ENCODE data around the gene SLC13A2. TPM values are rescaled to one million over a fixed set of nuclear protein-coding genes. Genes with fewer than 3 reads are reported as not detected.
"Not testable (repeated sequence)": the region's sequence is repeated elsewhere in the genome, so short reads cannot be mapped to it uniquely, and the experiment has no call there.

The SLC13A2 gene, protein sequence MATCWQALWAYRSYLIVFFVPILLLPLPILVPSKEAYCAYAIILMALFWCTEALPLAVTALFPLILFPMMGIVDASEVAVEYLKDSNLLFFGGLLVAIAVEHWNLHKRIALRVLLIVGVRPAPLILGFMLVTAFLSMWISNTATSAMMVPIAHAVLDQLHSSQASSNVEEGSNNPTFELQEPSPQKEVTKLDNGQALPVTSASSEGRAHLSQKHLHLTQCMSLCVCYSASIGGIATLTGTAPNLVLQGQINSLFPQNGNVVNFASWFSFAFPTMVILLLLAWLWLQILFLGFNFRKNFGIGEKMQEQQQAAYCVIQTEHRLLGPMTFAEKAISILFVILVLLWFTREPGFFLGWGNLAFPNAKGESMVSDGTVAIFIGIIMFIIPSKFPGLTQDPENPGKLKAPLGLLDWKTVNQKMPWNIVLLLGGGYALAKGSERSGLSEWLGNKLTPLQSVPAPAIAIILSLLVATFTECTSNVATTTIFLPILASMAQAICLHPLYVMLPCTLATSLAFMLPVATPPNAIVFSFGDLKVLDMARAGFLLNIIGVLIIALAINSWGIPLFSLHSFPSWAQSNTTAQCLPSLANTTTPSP
- polyA plus RNA-seq = not detected

DNA sequence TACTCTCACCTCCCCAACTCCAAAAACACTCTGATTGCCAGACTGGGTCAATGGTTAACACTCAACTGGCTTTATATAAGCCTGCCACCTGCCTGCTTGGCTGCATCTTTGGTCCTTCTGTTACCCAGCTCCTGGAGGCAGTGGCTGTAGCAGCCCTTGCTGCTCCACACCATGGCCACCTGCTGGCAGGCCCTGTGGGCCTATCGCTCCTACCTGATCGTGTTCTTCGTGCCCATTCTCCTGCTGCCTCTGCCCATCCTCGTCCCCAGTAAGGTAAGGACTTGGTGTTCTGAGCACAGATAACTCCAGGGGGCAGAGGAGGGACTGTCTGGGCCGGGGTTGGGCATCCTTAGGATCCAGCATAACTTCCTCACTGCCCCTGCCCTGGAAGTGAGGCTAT, at the start of gene SLC13A2:
TSS of gene SLC13A2 (plus strand) at position 103 of the 400 bp plus-strand sequence. CDS start at position 172, 69 bp downstream.
- H3K27me3 Mint-ChIP-seq (ENCODE audit: low read depth in 3 of 3) = peaks cover 0 to 5% (median 4%) of the 10 kb centered on the region in 3 donors
- no peak within 1 kb of the TSS for H3K27ac Mint-ChIP-seq
- no peak within 1 kb of the TSS for H3K4me3 Mint-ChIP-seq
- no peaks in the 10 kb centered on the region for H3K36me3 Mint-ChIP-seq
- peaks cover 0 to 6% of the 10 kb centered on the region in 2 donors for H3K4me1 Mint-ChIP-seq
- DNase-seq = no peak
- no peaks in the 10 kb centered on the region for H3K9me3 Mint-ChIP-seq

DNA sequence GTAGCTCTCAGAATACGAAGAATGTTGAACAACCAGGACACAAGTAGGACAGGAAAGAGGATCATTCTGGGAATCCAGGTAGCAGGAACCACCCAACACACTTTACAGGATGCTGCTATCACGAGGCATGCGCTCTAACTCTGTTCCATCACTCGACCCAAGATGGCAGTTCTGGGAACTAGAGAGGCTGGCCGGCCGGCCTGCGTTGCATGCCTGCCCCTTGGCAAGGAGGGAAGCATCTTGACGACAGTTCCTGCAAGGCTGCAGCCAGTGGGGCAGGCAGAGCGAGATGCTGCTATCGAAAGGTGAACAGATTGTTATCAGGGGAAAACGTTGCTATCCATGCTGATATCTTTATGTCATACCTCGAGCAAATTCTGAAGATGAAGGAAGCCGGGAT, 48.2 kb upstream of the SLC13A2 start:
- Mint-ChIP-seq H3K27ac (no peak overlapping the region), H3K4me3 (no peak overlapping the region), H3K27me3 (ENCODE audit: low read depth in 3 of 3) (peaks cover 2 to 4% (median 3%) of the 10 kb centered on the region in 3 donors), H3K9me3 (no peaks in the 10 kb centered on the region), H3K36me3 (no peaks in the 10 kb centered on the region), H3K4me1 (no peaks in the 10 kb centered on the region)
- no peak for DNase-seq

- Mint-ChIP-seq H3K4me3 (no peak overlapping the region), H3K36me3 (no peaks in the 10 kb centered on the region), H3K4me1 (no peaks in the 10 kb centered on the region), H3K27me3 (ENCODE audit: low read depth in 3 of 3) (peaks cover 4 to 6% (median 4%) of the 10 kb centered on the region in 3 donors), H3K9me3 (no peaks in the 10 kb centered on the region), H3K27ac (no peak overlapping the region)
- DNase-seq = no peak
Observed at GRCh38 chr17:28426081-28426519, 47.3 kb upstream of the SLC13A2 start.

GRCh38 chr17:28427371-28427770, 46.1 kb upstream of the SLC13A2 start:
- no peaks in the 10 kb centered on the region for H3K4me1 Mint-ChIP-seq
- H3K36me3 Mint-ChIP-seq = no peaks in the 10 kb centered on the region
- no peak for DNase-seq
- H3K4me3 Mint-ChIP-seq = no peak overlapping the region
- peaks cover 4 to 11% (median 6%) of the 10 kb centered on the region in 3 donors for H3K27me3 Mint-ChIP-seq (ENCODE audit: low read depth in 3 of 3)
- H3K27ac Mint-ChIP-seq = no peak overlapping the region
- no peaks in the 10 kb centered on the region for H3K9me3 Mint-ChIP-seq

DNA sequence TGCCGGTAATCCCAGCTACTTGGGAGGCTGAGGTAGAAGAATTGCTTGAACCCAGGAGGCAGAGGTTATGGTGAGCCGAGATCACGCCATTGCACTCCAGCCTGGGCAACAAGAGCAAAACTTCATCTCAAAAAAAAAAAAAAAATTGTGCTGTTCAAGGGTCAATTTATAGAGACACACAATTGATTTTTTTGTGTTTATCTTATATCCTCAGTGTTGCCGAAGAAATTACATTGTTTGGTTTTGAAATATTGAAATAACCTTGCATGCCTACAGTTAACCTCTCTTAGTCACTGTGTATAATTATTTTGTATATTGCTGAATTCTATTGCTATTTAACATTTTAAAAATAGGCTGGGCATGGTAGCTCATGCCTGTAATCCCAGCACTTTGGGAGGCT, 45.5 kb upstream of the SLC13A2 start:
- DNase-seq, H3K9me3 Mint-ChIP-seq, H3K36me3 Mint-ChIP-seq, H3K4me3 Mint-ChIP-seq, H3K27ac Mint-ChIP-seq, H3K4me1 Mint-ChIP-seq: not testable (repeated sequence)
- peaks cover 4 to 14% (median 6%) of the 10 kb centered on the region in 3 donors for H3K27me3 Mint-ChIP-seq (ENCODE audit: low read depth in 3 of 3)

DNA sequence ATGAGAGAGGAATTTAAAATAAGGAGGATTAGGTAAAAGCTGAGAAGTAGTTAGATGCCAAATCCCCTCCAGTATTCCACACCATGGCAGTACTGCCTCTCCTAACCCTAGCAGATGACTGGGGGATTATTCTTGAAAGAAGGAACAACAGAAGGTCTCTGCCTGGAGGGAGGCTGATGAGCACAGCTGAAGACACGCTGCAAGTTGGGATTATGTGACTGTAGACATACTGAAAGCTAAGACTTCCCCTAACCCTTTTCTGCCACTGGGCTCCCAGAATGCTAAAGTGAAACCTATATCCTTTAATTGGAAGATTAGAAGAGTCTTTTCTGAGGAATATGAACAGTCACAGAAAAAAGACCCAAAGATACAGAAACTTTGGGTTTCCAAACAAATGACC, 39.7 kb upstream of the SLC13A2 start:
- Mint-ChIP-seq H3K36me3 (no peaks in the 10 kb centered on the region), H3K27ac (no peak overlapping the region), H3K27me3 (ENCODE audit: low read depth in 3 of 3) (peaks cover 2 to 20% (median 6%) of the 10 kb centered on the region in 3 donors), H3K4me3 (no peak overlapping the region), H3K9me3 (no peaks in the 10 kb centered on the region), H3K4me1 (no peaks in the 10 kb centered on the region)
- DNase-seq = no peak

DNA sequence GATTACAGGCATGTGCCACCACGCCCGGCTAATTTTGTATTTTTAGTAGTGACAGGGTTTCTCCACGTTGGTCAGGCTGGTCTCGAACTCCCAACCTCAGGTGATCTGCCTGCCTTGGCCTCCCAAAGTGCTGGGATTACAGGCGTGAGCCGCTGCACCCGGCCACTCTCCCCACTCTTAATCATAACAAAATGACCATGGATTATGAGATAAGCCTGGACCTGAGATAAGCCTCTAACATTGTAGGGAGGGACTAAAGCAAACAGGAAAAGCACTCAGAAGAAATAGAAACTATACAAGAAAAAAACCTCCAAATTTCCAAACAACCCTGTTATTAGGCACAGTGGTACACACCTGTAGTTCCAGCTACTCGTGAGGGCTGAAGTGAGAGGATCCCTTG, 39.1 kb upstream of the SLC13A2 start:
- not testable (repeated sequence) for H3K9me3 Mint-ChIP-seq, H3K4me1 Mint-ChIP-seq, H3K4me3 Mint-ChIP-seq, H3K27ac Mint-ChIP-seq, DNase-seq, H3K36me3 Mint-ChIP-seq
- H3K27me3 Mint-ChIP-seq (ENCODE audit: low read depth in 3 of 3) = peaks cover 2 to 22% (median 6%) of the 10 kb centered on the region in 3 donors

DNA sequence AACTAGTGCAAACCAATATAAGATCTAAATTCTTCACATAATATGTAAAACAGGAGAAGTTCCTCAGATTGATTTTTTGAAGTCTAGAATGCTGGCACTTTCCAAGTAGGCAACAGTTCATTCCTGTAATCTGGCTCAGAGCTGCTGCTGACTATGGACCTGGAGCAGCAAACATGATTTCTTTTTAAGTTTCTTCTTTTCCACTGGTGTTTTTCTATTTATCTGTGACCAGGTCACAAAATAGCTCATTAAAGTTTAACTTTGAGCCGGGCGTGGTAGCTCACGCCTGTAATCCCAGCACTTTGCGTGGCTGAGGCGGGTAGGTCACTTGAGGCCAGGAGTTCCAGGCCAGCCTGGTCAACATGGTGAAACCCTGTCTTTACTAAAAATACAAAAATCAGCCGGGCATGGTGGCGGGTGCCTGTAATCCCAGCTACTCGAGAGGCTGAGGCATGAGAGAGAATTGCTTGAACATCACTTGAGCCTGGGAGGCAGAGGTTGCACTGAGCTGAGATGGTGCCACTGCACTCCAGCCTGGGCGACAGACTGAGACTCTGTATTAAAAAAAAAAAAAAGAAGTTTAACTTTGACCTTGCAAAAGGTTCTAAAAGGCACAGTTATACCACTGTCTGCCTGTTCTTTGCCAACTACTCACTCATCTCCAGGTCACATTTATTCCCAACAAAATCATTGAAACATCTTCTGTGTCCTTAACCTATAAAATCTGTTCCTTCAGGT, 29.4 kb upstream of the SLC13A2 start:
- Mint-ChIP-seq H3K36me3 (no peaks in the 10 kb centered on the region), H3K27me3 (ENCODE audit: low read depth in 3 of 3) (peaks cover 5 to 6% (median 5%) of the 10 kb centered on the region in 3 donors), H3K4me3 (no peak overlapping the region), H3K4me1 (no peaks in the 10 kb centered on the region), H3K27ac (no peak overlapping the region), H3K9me3 (no peaks in the 10 kb centered on the region)
- no peak for DNase-seq

DNA sequence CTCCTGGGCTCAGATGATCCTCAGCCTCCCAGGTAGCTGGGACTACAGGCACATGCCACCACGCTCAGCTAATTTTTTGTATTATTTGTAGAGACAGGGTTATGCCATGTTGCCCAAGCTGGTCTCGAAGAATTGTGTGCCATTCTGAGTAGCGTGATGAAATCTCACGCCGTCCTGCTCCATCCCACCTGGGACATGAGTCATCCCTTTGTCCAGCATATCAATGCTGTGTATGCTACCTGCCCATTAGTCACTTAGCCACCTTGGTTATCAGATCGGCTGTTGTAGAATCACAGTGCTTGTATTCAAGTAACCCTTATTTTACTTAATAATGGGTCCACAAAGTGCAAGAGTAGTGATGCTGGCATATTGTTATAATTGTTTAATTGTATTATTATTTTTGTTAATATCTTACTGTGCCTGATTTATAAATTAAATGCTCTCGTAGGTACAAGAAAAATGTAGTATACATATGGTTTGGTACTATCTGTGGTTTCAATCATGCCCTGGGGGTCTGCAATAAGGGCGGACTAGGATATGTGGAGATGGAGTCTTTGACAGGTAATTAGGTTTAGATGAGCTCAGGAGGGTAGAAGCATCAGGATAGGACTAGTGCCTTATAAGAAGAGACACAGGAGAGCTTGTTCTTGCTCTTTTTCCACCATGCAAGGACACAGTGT, 26.6 kb upstream of the SLC13A2 start:
- H3K36me3 Mint-ChIP-seq = no peaks in the 10 kb centered on the region
- no peak overlapping the region for H3K27ac Mint-ChIP-seq
- no peaks in the 10 kb centered on the region for H3K9me3 Mint-ChIP-seq
- no peaks in the 10 kb centered on the region for H3K4me1 Mint-ChIP-seq
- H3K4me3 Mint-ChIP-seq = no peak overlapping the region
- DNase-seq = no peak
- H3K27me3 Mint-ChIP-seq (ENCODE audit: low read depth in 3 of 3) = peaks cover 5 to 12% (median 9%) of the 10 kb centered on the region in 3 donors

- DNase-seq = no peak
- H3K4me1 Mint-ChIP-seq = no peaks in the 10 kb centered on the region
- H3K27ac Mint-ChIP-seq = no peak overlapping the region
- no peak overlapping the region for H3K4me3 Mint-ChIP-seq
- H3K9me3 Mint-ChIP-seq = no peaks in the 10 kb centered on the region
- no peaks in the 10 kb centered on the region for H3K36me3 Mint-ChIP-seq
- H3K27me3 Mint-ChIP-seq (ENCODE audit: low read depth in 3 of 3) = peaks cover 5 to 12% (median 10%) of the 10 kb centered on the region in 3 donors
Observed at GRCh38 chr17:28447396-28447760, 26.1 kb upstream of the SLC13A2 start.

GRCh38 chr17:28449859-28450258, 23.6 kb upstream of the SLC13A2 start:
- DNase-seq = no peak
- Mint-ChIP-seq H3K4me1 (no peaks in the 10 kb centered on the region), H3K27me3 (ENCODE audit: low read depth in 3 of 3) (peaks cover 2 to 12% (median 9%) of the 10 kb centered on the region in 3 donors), H3K4me3 (no peak overlapping the region), H3K9me3 (no peaks in the 10 kb centered on the region), H3K27ac (no peak overlapping the region), H3K36me3 (no peaks in the 10 kb centered on the region)

- no peaks in the 10 kb centered on the region for H3K4me1 Mint-ChIP-seq
- peaks cover 0 to 3% (median 0%) of the 10 kb centered on the region in 6 donors for H3K9me3 Mint-ChIP-seq
- H3K36me3 Mint-ChIP-seq = no peaks in the 10 kb centered on the region
- peaks cover 3 to 7% (median 3%) of the 10 kb centered on the region in 3 donors for H3K27me3 Mint-ChIP-seq (ENCODE audit: low read depth in 3 of 3)
- no peak overlapping the region for H3K4me3 Mint-ChIP-seq
- DNase-seq = no peak
- H3K27ac Mint-ChIP-seq = no peak overlapping the region
Observed at GRCh38 chr17:28457890-28458289, 15.6 kb upstream of the SLC13A2 start.

DNA sequence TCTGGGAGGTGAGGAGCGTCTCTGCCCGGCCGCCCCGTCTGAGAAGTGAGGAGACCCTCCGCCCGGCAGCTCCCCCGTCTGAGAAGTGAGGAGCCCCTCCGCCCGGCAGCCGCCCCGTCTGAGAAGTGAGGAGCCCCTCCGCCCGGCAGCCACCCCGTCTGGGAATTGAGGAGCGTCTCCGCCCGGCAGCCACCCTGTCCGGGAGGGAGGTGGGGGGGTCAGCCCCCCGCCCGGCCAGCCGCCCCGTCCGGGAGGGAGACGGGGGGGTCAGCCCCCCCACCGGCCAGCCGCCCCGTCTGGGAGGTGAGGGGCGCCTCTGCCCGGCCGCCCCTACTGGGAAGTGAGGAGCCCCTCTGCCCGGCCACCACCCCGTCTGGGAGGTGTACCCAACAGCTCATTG, 14.6 kb upstream of the SLC13A2 start:
- H3K27me3 Mint-ChIP-seq (ENCODE audit: low read depth in 3 of 3) = peaks cover 3 to 10% (median 3%) of the 10 kb centered on the region in 3 donors
- H3K4me1 Mint-ChIP-seq, DNase-seq, H3K4me3 Mint-ChIP-seq, H3K36me3 Mint-ChIP-seq, H3K9me3 Mint-ChIP-seq, H3K27ac Mint-ChIP-seq: not testable (repeated sequence)

Data from immature natural killer cell (primary cell).